Measurements from ENCODE around the gene CISD3.

CISD3 gene

GRCh38 chr17:38779965-38780752 is 50.0 kb downstream of the CISD3 start:
- no peak for DNase-seq

DNA sequence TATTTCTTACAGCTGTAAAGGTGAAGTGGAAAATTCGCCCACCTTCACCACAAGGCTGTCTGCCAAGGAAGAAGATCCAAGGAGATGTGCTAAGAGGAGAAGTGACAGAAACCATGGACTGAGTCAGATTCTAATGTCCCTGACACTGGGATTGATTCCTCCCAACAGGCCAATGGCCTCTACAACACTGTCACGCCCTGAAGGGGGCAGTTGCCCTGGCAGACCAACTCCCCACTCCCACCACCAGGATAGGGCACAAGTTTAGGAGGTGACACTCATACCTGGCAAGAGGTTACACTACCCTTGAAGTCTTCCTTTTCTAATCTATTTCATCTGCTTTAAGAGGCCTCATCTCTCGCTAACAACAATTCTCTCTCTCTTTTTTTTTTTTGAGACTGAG is 53.1 kb downstream of the CISD3 start:
- DNase-seq, result no peak

All from CD4-positive, alpha-beta T cell treated with Interleukin-10 for 1 hour (primary cell).